ENCODE results near the gene CYP39A1. TPM values are rescaled to one million over a fixed set of nuclear protein-coding genes. Genes with fewer than 3 reads are reported as not detected.
A peak's percentile ranks its signal among the peaks of the same experiment; 100 is the strongest.

The CYP39A1 gene
- total and polyA plus RNA-seq, 9 of the 15 experiments (the other 6 are each of a cell fraction or from before 2014, with no cell fraction given), result not detected

GRCh38 chr6:46652603-46653438 is at the start of gene CYP39A1, which contains the start of gene SLC25A27 (continued):
- TF ChIP-seq TAF7 (tag; IDR thresholded peaks at IDR 0.05) (no peak), NFIC (IDR thresholded peaks at IDR 0.05) (0 out of 2 replicates have a peak, but pooled peaks have one; percentile 17), ZC3H8 (IDR thresholded peaks at IDR 0.05) (no peak), POLR2B (IDR thresholded peaks at IDR 0.05; ENCODE audit: low read depth, partially characterized antibody) (no peak), FOXA3 (CRISPR knock-in tag; conservative IDR thresholded peaks at IDR 0.05 in 1 of 2, IDR thresholded peaks at IDR 0.05 in 1 of 2) (no peak), TFAM (CRISPR knock-in tag; conservative IDR thresholded peaks at IDR 0.05) (no peak), HCFC1 (IDR thresholded peaks at IDR 0.05; ENCODE audit: low read depth, low read length) (peak; percentile 83), NFYB (IDR thresholded peaks at IDR 0.05; ENCODE audit: extremely low read depth, insufficient read length) (peak; percentile 67), KDM2B (CRISPR knock-in tag; IDR thresholded peaks at IDR 0.05) (peak; percentile 44; the same call in 1 of the 2 replicates), LEF1 (IDR thresholded peaks at IDR 0.05) (no peak), KLF16 (IDR thresholded peaks at IDR 0.05) (0 out of 2 replicates have a peak, but pooled peaks have one; percentile 31), ZNF77 (CRISPR knock-in tag; IDR thresholded peaks at IDR 0.05) (no peak), TRIM28 (IDR thresholded peaks at IDR 0.05) (no peak), ATF4 (CRISPR knock-in tag; IDR thresholded peaks at IDR 0.05) (no peak), TOE1 (IDR thresholded peaks at IDR 0.05; ENCODE audit: borderline replicate concordance) (no peak), TOE1 (CRISPR knock-in tag; IDR thresholded peaks at IDR 0.05; ENCODE audit: borderline replicate concordance, low read depth) (no peak), XRCC4 (IDR thresholded peaks at IDR 0.05; ENCODE audit: extremely low read depth, insufficient read depth, insufficient read length) (no peak), ZNF449 (CRISPR knock-in tag; IDR thresholded peaks at IDR 0.05) (no peak), HLTF (IDR thresholded peaks at IDR 0.05) (no peak), ZBTB12 (CRISPR knock-in tag; IDR thresholded peaks at IDR 0.05) (no peak), PATZ1 (CRISPR knock-in tag; IDR thresholded peaks at IDR 0.05; ENCODE audit: borderline replicate concordance) (no peak), ZNF512 (tag; IDR thresholded peaks at IDR 0.05) (peak; percentile 59), TCF7L2 (IDR thresholded peaks at IDR 0.05; ENCODE audit: low read depth, low read length) (no peak)

All from K562 (cell line).